Measurements from ENCODE around the gene FRMD1. TPM values are rescaled to one million over a fixed set of nuclear protein-coding genes. Genes with fewer than 3 reads are reported as not detected.
A peak's percentile ranks its signal among the peaks of the same experiment; 100 is the strongest.

The FRMD1 gene
- total RNA-seq, 1 experiment from 2014 or later = 0.57 TPM

- no peaks in the 10 kb centered on the region for H3K36me3 Mint-ChIP-seq
- POLR2A ChIA-PET = no interaction called here
- no peak overlapping the region for H3K4me3 Mint-ChIP-seq
- peak; percentile 57 for DNase-seq (ENCODE audit: low spot score)
- H3K4me1 Mint-ChIP-seq = no peaks in the 10 kb centered on the region
- CTCF ChIA-PET = interaction anchor here (0.9 to 3.5 kb wide), 4 partner anchors 14 to 73 kb away, joined by 3 to 83 read pairs (median 4); no protein-coding TSS in a partner anchor
- TF ChIP-seq ZNF121 (CRISPR knock-in tag; IDR thresholded peaks at IDR 0.05) = no peak
- no peak for TF ChIP-seq SMAD3 (CRISPR knock-in tag; IDR thresholded peaks at IDR 0.05; ENCODE audit: borderline replicate concordance)
- no peak for TF ChIP-seq ZNF396 (CRISPR knock-in tag; IDR thresholded peaks at IDR 0.05; ENCODE audit: borderline replicate concordance)
- no peak for TF ChIP-seq CBFB (CRISPR knock-in tag; IDR thresholded peaks at IDR 0.05; ENCODE audit: low read depth)
- TF ChIP-seq, protein P1, sequence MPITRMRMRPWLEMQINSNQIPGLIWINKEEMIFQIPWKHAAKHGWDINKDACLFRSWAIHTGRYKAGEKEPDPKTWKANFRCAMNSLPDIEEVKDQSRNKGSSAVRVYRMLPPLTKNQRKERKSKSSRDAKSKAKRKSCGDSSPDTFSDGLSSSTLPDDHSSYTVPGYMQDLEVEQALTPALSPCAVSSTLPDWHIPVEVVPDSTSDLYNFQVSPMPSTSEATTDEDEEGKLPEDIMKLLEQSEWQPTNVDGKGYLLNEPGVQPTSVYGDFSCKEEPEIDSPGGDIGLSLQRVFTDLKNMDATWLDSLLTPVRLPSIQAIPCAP (CRISPR knock-in tag; IDR thresholded peaks at IDR 0.05) = no peak
- TF ChIP-seq CREB1 (CRISPR knock-in tag; IDR thresholded peaks at IDR 0.05) = no peak
- TF ChIP-seq, protein P2, sequence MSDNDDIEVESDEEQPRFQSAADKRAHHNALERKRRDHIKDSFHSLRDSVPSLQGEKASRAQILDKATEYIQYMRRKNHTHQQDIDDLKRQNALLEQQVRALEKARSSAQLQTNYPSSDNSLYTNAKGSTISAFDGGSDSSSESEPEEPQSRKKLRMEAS (CRISPR knock-in tag; IDR thresholded peaks at IDR 0.05) = no peak
- no peak for TF ChIP-seq ATF6 (CRISPR knock-in tag; IDR thresholded peaks at IDR 0.05)
- no peak for TF ChIP-seq GTF2I (CRISPR knock-in tag; conservative IDR thresholded peaks at IDR 0.05)
- TF ChIP-seq CTCF (IDR thresholded peaks at IDR 0.05) = no peak
- no peak for TF ChIP-seq ATF3 (CRISPR knock-in tag; conservative IDR thresholded peaks at IDR 0.05)
- TF ChIP-seq, protein P3, sequence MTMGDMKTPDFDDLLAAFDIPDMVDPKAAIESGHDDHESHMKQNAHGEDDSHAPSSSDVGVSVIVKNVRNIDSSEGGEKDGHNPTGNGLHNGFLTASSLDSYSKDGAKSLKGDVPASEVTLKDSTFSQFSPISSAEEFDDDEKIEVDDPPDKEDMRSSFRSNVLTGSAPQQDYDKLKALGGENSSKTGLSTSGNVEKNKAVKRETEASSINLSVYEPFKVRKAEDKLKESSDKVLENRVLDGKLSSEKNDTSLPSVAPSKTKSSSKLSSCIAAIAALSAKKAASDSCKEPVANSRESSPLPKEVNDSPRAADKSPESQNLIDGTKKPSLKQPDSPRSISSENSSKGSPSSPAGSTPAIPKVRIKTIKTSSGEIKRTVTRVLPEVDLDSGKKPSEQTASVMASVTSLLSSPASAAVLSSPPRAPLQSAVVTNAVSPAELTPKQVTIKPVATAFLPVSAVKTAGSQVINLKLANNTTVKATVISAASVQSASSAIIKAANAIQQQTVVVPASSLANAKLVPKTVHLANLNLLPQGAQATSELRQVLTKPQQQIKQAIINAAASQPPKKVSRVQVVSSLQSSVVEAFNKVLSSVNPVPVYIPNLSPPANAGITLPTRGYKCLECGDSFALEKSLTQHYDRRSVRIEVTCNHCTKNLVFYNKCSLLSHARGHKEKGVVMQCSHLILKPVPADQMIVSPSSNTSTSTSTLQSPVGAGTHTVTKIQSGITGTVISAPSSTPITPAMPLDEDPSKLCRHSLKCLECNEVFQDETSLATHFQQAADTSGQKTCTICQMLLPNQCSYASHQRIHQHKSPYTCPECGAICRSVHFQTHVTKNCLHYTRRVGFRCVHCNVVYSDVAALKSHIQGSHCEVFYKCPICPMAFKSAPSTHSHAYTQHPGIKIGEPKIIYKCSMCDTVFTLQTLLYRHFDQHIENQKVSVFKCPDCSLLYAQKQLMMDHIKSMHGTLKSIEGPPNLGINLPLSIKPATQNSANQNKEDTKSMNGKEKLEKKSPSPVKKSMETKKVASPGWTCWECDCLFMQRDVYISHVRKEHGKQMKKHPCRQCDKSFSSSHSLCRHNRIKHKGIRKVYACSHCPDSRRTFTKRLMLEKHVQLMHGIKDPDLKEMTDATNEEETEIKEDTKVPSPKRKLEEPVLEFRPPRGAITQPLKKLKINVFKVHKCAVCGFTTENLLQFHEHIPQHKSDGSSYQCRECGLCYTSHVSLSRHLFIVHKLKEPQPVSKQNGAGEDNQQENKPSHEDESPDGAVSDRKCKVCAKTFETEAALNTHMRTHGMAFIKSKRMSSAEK (CRISPR knock-in tag; IDR thresholded peaks at IDR 0.05; ENCODE audit: borderline replicate concordance) = no peak
- TF ChIP-seq, protein P4, sequence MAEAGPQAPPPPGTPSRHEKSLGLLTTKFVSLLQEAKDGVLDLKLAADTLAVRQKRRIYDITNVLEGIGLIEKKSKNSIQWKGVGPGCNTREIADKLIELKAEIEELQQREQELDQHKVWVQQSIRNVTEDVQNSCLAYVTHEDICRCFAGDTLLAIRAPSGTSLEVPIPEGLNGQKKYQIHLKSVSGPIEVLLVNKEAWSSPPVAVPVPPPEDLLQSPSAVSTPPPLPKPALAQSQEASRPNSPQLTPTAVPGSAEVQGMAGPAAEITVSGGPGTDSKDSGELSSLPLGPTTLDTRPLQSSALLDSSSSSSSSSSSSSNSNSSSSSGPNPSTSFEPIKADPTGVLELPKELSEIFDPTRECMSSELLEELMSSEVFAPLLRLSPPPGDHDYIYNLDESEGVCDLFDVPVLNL (CRISPR knock-in tag; IDR thresholded peaks at IDR 0.05; ENCODE audit: borderline replicate concordance, low read depth) = no peak
- no peak for TF ChIP-seq ZNF512 (CRISPR knock-in tag; IDR thresholded peaks at IDR 0.05; ENCODE audit: borderline replicate concordance)
- H3K9me3 Mint-ChIP-seq = no peaks in the 10 kb centered on the region
- H3K27me3 Mint-ChIP-seq (ENCODE audit: low read depth) = no peaks in the 10 kb centered on the region
- ATAC-seq = peak; percentile 84
- H3K27ac Mint-ChIP-seq = no peak overlapping the region
Observed at GRCh38 chr6:168058691-168059551, 20.1 kb downstream of the FRMD1 start.
